ENCODE data around the gene LMAN2.

Gene LMAN2, protein sequence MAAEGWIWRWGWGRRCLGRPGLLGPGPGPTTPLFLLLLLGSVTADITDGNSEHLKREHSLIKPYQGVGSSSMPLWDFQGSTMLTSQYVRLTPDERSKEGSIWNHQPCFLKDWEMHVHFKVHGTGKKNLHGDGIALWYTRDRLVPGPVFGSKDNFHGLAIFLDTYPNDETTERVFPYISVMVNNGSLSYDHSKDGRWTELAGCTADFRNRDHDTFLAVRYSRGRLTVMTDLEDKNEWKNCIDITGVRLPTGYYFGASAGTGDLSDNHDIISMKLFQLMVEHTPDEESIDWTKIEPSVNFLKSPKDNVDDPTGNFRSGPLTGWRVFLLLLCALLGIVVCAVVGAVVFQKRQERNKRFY

DNA sequence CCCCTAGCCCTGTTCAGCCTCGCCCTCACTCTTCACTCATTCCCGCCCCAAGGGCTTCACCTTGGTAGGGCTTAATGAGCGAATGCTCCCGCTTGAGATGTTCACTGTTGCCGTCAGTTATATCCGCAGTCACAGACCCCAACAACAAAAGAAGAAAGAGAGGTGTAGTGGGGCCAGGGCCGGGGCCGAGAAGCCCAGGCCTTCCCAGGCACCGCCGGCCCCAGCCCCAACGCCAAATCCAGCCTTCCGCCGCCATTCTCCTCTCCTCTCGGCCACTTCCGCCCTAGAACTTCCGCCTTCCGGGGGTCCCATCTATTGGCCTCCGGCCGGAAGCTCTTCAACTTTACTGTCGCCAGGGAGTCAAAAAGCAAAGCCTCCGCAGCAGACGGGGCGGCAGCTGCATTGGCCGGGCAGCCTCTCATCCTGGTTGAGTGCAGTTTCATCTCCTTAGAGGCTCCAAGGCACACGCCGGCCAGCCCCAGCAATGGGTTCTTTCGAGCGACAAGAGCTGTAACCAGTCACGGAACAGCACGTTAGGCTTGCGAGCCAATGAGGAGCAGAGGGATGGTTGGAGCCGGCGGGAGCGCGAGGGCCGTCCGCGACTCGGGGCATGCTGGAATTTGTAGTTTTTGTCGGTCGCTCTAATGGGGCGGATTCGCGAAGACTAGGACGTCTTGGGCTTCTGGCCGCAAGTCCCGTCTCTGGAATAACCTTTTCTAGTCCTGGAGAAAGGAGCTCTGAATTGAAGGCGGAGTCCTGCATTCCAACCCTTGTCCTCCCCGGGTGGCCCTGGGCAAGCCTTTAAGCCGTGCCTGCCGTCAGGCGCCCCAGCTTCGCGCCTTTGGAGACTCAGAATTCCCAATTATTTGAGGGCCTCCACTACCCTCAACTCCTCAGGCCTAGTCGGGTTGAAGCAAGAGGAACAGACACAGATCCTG is at the start of gene LMAN2:
Gene LMAN2 (minus strand): TSS at position 277 of the 938 bp plus-strand sequence. CDS start 21 bp downstream, at position 256.
- FAIRE-seq: no peak

DNA sequence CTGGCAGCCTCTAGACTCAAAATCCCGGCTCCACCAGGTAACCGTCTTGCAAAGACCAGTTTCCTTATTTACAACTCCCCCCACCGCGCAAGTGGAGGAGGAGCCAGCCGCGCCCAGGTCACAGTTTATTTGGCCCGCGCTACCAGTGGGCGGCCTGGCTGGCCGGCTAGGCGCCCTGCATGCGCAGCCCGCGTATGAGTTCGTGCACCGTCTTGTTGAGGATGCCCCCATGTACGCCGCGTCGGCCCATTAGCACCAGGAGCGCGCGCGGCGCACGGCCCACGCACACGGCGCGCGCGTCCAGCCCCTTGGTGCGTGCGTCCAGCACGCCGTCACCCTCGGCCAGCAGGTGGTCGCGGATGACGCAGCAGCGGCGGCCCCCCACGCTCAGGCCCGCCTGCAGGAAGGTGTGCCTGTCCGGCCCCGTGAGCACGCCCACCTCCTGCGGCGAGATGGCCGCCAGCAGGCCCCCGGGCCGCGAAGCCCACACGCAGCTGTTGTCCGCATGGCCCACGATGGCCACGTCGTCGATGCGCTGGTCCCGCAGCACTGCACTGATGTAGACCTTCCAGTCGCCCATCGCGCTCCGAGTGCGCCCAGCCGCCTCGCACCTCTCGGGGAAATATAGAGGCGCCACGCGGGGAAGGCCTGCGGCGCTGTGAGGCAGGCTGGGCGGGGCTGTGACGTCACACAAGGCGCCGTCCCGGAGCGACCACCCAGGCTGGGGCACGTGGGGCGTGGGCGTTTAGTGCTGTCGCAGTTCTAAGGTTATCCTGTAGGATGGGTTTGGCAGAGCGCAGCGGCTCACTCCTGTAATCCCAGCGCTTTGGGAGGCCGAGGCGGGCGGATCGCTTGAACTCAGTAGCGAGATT is 48.8 kb upstream of the LMAN2 start, which contains the start of gene PFN3:
Gene PFN3 (minus strand): TSS at position 665 of the 872 bp plus-strand sequence. CDS start 85 bp downstream, at position 580.
- FAIRE-seq: no peak

DNA sequence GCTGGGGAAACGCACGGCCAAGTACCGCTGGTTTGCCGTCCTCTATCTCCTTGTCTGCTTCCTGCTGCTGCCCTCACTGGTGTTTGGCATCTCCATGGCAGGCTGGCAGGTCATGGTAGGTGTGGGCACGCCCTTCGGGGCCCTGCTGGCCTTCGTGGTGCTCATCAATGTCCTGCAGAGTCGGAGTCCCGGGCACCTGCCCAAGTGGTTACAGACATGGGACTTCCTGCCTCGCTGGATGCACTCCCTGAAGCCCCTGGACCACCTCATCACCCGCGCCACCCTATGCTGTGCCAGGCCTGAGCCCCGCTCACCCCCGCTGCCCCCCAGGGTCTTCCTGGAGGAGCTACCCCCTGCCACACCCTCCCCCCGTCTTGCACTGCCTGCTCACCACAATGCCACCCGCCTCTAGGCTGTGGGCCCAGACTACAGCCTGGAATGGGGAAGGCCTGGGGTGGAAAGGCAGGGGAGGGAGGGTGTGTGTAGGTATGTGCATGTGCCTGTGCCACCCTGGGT is 46.5 kb upstream of the LMAN2 start:
- FAIRE-seq: no peak

DNA sequence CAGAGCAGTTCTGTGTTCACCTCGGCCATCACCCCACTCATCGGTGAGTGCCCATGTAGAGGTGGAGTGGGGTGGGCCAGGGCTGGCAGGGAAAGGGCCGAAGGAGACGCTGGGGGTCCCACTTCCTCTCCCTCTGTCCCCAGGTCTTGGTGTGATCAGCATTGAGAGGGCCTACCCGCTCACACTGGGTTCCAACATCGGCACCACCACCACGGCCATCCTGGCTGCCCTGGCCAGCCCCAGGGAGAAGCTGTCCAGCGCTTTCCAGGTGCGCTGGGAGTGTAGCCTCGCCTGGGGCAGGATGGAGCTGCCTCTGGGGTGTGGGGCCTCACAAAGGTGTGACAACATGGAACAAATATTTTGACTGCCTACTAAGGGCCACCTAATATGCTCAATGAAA is 45.3 kb upstream of the LMAN2 start:
- FAIRE-seq: no peak

DNA sequence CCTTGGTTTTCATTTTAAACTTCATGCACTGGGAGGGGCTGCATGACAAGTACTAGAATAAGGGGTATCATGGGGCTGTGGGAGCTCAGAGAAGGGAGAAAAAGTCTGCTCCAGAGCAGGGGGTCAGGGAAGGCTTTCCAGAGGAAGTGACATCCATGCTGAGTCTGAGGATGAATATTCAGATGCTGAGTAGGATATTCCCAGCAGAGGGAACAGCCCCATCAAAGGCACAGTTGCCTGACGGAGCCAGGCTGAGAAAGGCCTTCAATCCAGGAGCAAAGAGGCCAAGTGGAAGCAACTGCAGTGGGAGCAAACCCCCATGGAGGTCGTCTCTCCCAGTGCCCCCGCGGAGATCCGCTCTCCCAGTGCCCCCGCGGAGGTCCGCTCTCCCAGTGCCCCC is 44.6 kb upstream of the LMAN2 start:
- FAIRE-seq: no peak

DNA sequence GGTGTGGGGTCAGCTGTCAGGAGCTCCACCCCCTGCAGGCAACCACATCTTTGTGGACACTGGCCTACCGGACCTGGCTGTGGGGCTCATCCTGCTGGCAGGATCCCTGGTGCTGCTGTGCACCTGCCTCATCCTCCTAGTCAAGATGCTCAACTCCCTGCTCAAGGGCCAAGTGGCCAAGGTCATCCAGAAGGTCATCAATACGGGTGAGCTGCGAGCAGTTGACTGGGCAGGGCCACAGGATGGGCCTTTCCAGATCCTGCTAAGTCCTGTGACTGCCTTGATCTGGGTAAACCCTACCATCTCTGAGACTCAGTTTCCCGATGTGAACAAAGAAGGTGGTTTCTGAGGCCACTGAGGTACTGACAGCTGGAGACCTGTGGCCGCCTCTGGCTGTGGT is 42.5 kb upstream of the LMAN2 start:
- no peak for FAIRE-seq

DNA sequence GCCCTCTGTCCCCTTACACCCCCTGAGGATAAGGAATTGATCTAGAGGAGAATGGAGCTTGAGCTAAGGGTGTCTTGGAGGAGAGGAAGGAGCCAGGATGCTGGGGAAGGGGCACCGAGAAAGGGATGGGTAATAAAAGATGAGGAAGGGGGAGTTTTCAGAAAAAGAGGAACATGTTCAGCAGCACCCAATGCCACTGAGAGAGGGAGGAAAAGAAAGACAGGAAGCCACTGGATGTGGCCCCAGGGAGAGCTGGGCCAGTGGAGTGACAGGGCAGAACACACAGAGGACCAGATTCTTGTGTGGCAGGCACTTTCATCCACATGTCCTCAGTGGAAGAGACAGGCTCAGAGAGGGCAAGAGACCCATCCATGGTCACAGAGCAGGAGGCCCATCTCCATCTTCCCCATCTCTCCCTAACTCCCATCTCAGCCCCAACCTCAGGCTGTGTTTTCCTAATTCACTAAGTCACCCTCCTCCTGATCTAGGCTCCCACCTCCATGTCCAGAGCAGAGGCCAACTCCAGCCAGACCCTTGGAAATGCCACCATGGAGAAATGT is 41.8 kb upstream of the LMAN2 start:
- FAIRE-seq: no peak

DNA sequence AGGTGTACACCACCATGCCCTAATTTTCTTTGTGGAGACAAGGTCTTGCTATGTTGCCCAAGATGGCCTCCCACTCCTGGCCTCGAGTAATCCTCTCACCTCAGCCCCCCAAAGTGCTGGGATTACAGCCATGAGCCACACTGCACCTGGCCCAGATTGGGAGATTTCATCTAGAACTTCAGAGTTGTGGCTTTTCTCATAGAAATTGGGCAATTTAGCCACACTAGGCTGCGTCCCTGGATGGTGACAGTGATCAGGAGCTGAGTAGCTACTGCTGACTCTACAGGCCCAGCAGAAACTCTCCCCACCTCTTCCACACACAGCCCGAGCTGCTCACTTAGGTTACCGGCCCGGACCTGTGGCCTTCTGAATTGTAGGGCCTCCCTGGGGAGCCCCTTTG is 41.3 kb upstream of the LMAN2 start:
- no peak for FAIRE-seq

DNA sequence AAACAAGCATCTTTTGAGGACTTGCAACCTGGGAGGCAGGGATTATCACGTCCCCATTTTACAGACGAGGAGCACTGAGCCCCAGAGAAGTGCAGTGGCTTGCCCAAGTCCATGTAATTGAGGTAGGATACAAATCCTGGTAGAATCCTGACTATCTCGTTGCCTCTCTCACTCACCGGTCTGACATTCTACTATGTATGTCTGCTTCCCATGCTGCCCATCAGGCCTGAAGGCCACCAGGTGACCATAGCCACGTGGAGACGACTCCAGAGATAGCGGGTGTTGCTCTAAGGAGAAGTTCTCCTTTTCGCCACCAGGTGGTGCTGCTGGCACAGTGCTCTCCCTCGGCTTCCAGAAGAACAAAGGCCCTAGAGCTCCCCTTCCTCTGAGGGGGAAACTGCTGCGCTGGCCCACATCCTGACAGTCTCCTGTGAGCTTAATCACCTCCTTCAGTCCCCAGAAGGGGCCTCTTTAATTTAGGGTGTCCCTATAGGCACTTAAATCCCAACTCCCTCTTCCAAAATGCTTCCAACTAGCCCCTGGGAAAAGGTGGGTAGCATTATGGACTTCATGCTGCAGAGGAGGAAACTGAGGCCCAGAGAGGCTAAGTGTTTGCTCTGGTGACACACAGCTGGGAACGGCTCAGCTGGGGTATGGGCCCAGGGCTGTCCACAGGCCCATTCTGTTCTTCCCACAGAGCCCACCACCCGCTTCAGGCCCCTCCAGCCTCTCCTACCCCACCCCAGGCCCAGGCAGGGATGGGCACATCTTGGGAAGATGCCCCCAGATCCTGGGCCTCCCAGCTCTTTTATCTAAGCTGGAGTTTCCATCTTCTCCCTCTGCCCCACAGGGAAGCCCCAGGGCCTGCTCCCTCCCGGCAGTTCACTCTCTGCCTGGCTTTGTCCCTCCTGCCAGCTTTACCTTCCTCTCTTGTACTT is 39.2 kb upstream of the LMAN2 start:
- FAIRE-seq: no peak

DNA sequence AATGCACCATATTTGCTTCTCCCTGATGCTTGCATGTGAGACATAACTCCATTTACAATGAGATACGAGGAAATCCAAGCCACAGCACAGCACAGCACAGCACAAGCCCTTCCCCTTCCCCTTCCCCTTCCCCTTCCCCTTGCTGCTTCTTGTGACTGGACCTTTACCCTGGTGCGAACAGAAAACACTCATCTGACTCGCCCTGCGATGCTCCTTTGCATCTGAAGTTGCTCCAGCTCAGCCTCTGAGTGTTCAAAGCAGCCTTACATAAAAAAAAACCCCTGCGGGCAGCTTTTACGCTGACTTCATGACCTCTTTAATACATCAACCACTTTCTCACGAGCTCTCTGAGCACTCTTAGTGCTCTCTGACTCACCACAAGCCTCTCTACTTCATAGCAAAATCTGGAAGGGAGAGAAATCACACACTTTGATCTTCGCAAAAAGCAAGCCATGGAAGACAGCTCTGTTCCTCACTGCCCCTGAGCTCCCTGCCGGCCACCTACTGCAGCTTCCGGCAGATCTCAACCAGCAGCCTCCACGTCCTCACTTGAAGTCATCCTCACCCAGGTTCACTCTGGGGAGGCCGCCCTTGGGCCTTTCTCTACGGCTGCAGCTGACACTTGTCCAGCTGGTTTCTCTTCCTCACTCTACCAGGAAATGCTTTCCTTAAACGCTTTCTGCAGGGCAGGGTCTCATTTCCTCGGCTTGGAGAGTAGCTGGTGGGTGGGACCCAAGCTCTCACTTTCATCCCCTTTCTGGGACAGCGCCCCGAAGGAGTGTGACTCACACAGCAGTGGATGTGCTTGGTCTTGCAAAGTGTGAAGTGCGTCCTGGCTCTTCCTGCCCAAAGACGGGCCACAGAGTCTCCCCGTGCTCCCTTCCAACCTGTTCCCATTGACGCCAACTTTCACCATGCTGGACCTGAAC is 38.0 kb upstream of the LMAN2 start:
- FAIRE-seq: no peak

DNA sequence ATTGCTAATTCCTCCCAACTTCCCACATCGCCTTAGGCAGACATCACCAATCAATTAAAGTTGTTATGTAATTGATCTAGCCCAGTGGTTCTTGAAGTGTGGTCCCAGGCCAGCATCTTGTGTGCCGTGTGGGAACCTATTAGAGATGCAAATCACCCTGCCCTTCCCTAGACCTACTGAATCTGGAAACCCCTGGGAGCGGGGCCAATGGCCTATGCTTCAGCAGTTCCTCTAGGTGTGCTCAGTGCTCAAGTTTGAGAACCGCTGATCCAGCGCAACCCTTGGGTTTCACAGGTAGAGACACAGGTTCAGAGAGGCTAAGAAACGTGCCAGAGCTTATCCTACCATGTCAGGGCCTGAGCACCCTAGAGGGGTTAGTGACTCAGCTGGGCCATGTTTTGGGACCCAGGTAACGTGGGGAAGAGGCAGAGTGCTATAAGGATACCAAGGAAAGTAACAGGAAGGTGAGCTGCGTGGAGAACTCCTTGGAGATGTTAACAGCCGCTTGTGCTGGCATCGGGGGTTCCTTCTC is 37.1 kb upstream of the LMAN2 start:
- no peak for FAIRE-seq

DNA sequence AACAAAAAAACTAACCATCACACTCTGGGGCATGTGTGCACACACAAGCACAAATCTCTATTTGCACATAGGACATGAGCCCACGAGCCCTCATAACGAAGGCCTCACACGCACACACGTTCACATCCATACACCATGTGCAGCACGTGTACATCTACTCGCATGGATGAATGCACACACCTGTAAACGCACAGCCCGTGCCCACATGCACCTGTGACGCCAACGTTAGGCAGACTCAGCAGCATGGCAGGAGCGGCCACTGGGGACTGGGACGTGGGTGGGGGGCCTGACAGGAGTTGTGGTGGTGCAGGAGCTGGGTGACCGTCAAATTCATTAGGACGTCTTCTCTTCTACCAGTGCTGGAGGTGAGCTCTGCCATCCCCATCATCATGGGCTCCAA is 35.9 kb upstream of the LMAN2 start:
- no peak for FAIRE-seq

DNA sequence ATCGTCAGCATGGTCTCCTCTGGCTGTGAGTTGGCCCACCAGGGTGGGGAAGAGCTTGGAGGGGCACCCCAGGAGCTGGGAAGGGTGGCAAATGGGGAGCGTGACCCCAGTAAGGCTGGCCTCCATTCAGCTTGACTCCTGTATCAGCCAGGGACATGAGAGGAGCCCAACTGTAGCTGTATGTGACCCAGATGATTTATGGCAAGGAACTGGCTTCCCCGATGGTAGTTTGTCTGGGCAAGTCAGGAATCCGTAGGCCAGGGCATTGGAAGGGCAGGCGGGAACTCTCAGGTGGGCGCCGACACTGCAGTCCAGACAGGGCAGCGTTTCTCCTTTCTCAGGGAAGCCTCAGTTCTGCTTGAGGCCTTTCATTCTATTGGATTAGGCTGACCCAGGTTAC is 35.1 kb upstream of the LMAN2 start:
- FAIRE-seq: no peak

DNA sequence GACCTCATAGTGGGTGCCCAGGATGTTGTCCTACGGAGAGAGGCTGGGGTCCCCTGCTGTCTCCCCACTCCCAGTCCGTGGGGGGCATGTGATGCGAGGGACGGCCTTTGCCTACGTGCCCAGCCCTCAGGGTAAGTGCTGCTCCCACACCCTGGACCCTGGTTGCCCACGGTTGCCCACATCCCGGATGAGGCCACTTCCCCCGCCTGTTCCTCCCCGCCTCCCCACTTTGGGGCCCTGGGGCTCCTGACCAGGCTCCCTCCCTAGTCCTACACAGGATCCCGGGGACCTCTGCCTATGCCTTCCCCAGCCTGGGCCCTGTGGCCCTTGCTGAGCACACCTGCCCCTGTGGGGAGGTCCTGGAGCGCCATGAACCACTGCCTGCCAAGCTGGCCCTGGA is 34.3 kb upstream of the LMAN2 start:
- no peak for FAIRE-seq

DNA sequence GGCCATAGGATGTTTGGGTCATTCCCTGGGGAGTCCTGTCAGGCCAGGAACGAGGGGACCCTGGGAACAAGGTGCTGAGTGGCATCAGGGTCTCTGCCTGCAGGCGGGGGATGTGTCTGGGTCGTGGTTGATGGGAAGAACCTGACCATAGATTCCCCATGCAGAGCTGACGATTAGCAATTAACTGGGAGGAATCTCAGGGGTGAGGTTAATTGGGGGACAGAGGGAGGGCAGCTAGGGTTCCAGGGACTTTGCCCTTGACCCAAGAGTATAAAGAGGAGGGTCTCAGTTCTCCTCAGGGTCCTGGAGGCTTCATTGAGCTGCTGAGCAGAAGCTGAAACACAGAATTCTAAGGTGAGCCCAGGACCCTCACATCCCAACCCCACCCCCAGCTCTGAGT is 32.7 kb upstream of the LMAN2 start, which contains the start of gene SLC34A1:
Gene SLC34A1 (plus strand): TSS at position 301 of the 400 bp plus-strand sequence. CDS start 1,308 bp downstream, outside the sequence.
- no peak for FAIRE-seq

DNA sequence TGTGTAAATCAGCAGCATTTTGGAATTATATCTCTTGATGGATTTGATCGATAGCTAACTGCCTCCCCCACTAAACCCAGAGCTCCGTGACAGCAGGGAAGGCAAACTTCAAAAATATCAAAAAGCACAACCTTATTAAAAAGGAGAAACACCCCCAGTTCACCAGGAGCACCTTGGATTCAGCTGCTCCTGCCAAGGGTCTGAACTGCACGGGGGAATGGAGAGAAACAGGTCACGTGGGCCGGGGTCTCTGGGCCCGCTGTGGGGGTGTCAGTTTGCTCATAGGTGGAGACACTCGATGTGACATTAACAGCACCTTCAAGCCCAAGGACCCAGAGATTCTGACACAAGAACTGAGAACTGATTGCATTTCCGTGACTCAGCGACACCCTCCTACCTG is 31.7 kb upstream of the LMAN2 start:
- FAIRE-seq: no peak

DNA sequence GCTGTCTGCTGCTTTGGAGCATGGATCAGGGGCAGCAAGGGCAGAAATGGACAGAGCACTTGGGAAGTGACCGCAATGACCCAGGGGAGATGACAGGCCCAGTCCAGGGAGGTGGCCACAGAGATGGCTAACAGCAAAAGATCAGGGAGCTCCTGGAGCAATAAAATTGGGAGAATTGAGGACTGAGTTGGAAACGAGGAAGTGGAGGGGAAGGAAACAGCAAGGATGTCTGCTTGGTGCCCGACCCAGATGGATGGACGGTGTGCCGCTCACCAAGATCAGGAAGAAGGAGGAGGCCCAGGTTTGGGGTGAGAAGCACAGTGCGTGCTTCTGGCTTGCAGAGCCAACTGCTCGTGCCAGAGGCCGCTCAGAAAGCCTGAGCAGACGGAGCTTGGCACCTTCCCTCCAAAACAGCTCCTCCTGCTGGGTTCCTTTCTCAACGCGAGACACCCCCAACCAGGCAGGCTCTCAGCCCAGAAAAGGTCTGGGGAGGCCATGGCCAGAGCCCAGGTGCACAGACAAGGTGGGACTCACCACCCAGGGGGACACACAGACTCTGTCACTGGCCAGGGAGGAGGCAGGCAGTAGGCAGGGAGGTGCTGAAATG is 31.1 kb upstream of the LMAN2 start:
- FAIRE-seq: no peak

DNA sequence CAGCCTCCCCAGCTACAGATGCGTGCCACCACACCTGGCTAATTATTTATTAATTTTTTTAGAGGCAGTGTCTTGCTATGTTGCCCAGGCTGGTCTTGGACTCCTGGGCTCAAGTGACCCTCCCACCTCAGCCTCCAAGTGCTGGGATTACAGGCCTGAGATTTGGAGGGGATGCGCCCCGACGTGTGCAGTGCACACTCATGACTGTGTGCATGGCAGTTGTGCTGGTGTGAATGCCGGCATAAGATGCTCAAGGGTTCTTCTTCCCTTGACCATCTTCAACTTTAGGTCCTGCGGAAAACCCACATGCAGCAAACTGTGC is 29.3 kb upstream of the LMAN2 start:
- FAIRE-seq: no peak
